ENCODE results near the gene ELF3. TPM values are rescaled to one million over a fixed set of nuclear protein-coding genes. Genes with fewer than 3 reads are reported as not detected.

The ELF3 gene
- total and polyA plus RNA-seq, 2 of the 13 experiments (the other 11 are each of a cell fraction or from before 2014, with no cell fraction given) = 11.5 to 55.1 TPM

DNA sequence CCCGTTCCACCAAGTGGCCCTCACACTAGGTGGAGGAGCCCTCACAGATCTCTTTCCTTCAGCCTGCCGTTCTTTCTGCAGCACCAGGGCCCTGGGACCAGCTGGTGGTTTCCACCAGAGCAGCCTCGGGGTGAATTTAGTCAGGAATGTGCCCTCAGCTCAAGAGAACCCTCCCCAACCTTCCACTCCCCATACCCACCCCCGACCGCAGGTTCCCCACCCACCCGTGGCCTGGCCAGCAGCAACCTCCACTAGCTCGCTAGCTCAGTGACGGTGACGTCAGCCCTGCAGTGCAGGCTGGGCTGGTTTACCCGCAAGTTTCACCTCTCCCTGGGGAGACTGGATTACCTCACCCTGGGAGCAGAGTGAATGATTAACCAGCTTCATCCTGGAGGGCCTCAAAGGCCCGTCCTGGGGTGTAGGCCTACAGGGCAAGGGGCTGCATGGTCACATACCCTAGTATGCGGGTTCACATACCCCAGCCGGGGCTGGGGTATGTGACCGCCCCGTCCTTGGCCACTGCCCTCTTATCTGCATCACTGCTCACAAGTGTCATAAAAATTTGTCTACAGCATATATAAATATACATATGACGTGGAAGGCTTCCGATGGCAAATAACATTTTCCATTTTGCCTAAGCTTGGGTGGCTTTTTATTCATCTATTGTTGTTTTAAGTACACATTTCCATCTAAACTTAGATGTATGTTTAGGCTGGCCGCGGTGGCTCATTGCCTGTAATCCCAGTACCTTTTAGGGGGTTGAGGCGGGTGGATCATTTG is 24.5 kb downstream of the ELF3 start (continued):
- TF ChIP-seq, protein P1, sequence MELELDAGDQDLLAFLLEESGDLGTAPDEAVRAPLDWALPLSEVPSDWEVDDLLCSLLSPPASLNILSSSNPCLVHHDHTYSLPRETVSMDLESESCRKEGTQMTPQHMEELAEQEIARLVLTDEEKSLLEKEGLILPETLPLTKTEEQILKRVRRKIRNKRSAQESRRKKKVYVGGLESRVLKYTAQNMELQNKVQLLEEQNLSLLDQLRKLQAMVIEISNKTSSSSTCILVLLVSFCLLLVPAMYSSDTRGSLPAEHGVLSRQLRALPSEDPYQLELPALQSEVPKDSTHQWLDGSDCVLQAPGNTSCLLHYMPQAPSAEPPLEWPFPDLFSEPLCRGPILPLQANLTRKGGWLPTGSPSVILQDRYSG (CRISPR knock-in tag; IDR thresholded peaks at IDR 0.05) = no peak
- TF ChIP-seq ZKSCAN5 (CRISPR knock-in tag; IDR thresholded peaks at IDR 0.05) = no peak
- peak; percentile 39; the same call in 1 of the 2 replicates for TF ChIP-seq TCF7 (IDR thresholded peaks at IDR 0.05; ENCODE audit: low read depth)
- TF ChIP-seq SKI (IDR thresholded peaks at IDR 0.05; ENCODE audit: partially characterized antibody) = peak; percentile 23
- no peak for TF ChIP-seq MAZ (IDR thresholded peaks at IDR 0.05; ENCODE audit: borderline replicate concordance, low read depth, low read length)
- TF ChIP-seq MAZ (CRISPR knock-in tag; IDR thresholded peaks at IDR 0.05; ENCODE audit: low read depth) = peak; percentile 58
- TF ChIP-seq KDM1A (CRISPR knock-in tag; IDR thresholded peaks at IDR 0.05) = no peak
- TF ChIP-seq NFE2 (CRISPR knock-in tag; IDR thresholded peaks at IDR 0.05) = no peak
- TF ChIP-seq SOX6 (IDR thresholded peaks at IDR 0.05) = no peak
- peak; percentile 82 for TF ChIP-seq SOX6 (CRISPR knock-in tag; IDR thresholded peaks at IDR 0.05)
- TF ChIP-seq, protein P2, sequence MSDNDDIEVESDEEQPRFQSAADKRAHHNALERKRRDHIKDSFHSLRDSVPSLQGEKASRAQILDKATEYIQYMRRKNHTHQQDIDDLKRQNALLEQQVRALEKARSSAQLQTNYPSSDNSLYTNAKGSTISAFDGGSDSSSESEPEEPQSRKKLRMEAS (IDR thresholded peaks at IDR 0.05) = peak; percentile 17; the same call in 1 of the 2 replicates
- TF ChIP-seq ELF1 (CRISPR knock-in tag; IDR thresholded peaks at IDR 0.05) = no peak
- TF ChIP-seq, protein P3, sequence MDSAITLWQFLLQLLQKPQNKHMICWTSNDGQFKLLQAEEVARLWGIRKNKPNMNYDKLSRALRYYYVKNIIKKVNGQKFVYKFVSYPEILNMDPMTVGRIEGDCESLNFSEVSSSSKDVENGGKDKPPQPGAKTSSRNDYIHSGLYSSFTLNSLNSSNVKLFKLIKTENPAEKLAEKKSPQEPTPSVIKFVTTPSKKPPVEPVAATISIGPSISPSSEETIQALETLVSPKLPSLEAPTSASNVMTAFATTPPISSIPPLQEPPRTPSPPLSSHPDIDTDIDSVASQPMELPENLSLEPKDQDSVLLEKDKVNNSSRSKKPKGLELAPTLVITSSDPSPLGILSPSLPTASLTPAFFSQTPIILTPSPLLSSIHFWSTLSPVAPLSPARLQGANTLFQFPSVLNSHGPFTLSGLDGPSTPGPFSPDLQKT (CRISPR knock-in tag; IDR thresholded peaks at IDR 0.05; ENCODE audit: borderline replicate concordance) = no peak
- TF ChIP-seq ZNF557 (CRISPR knock-in tag; IDR thresholded peaks at IDR 0.05) = no peak
- peak; percentile 64 for TF ChIP-seq GATAD2A (CRISPR knock-in tag; IDR thresholded peaks at IDR 0.05)
- no peak for TF ChIP-seq ZNF761 (CRISPR knock-in tag; conservative IDR thresholded peaks at IDR 0.05)
- TF ChIP-seq RBM22 (optimal IDR thresholded peaks at IDR 0.05; ENCODE audit: low read length) = no peak
- TF ChIP-seq ZNF616 (CRISPR knock-in tag; IDR thresholded peaks at IDR 0.05; ENCODE audit: low read depth) = no peak
- TF ChIP-seq ZNF788 (CRISPR knock-in tag; IDR thresholded peaks at IDR 0.05; ENCODE audit: borderline replicate concordance) = peak; percentile 43; the same call in 1 of the 2 replicates
- no peak for TF ChIP-seq TCF12 (IDR thresholded peaks at IDR 0.05)
- no peak for TF ChIP-seq TCF12 (CRISPR knock-in tag; IDR thresholded peaks at IDR 0.05)
- TF ChIP-seq ZMYM2 (CRISPR knock-in tag; IDR thresholded peaks at IDR 0.05) = no peak
- TF ChIP-seq, protein P4, sequence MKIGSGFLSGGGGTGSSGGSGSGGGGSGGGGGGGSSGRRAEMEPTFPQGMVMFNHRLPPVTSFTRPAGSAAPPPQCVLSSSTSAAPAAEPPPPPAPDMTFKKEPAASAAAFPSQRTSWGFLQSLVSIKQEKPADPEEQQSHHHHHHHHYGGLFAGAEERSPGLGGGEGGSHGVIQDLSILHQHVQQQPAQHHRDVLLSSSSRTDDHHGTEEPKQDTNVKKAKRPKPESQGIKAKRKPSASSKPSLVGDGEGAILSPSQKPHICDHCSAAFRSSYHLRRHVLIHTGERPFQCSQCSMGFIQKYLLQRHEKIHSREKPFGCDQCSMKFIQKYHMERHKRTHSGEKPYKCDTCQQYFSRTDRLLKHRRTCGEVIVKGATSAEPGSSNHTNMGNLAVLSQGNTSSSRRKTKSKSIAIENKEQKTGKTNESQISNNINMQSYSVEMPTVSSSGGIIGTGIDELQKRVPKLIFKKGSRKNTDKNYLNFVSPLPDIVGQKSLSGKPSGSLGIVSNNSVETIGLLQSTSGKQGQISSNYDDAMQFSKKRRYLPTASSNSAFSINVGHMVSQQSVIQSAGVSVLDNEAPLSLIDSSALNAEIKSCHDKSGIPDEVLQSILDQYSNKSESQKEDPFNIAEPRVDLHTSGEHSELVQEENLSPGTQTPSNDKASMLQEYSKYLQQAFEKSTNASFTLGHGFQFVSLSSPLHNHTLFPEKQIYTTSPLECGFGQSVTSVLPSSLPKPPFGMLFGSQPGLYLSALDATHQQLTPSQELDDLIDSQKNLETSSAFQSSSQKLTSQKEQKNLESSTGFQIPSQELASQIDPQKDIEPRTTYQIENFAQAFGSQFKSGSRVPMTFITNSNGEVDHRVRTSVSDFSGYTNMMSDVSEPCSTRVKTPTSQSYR (CRISPR knock-in tag; IDR thresholded peaks at IDR 0.05; ENCODE audit: borderline replicate concordance) = peak; percentile 28; the same call in 1 of the 2 replicates
- TF ChIP-seq, protein P5, sequence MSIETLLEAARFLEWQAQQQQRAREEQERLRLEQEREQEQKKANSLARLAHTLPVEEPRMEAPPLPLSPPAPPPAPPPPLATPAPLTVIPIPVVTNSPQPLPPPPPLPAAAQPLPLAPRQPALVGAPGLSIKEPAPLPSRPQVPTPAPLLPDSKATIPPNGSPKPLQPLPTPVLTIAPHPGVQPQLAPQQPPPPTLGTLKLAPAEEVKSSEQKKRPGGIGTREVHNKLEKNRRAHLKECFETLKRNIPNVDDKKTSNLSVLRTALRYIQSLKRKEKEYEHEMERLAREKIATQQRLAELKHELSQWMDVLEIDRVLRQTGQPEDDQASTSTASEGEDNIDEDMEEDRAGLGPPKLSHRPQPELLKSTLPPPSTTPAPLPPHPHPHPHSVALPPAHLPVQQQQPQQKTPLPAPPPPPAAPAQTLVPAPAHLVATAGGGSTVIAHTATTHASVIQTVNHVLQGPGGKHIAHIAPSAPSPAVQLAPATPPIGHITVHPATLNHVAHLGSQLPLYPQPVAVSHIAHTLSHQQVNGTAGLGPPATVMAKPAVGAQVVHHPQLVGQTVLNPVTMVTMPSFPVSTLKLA (IDR thresholded peaks at IDR 0.05) = no peak
